Adipocyte (in vitro differentiated cells): ENCODE data around the gene AFTPH.
A peak's percentile ranks its signal among the peaks of the same experiment; 100 is the strongest.

Experiments used
- DNase-seq: peaks from one replicate; pipeline ENCODE4 v3.0.0-alpha.2; 2015; ENCODE audit warnings: low read depth
- H3K27me3 ChIP-seq: replicated peaks from 2 replicates; pipeline ENCODE4 v1.7.0; 2013; ENCODE audit warnings: mild to moderate bottlenecking, low read length, moderate library complexity; ENCODE audit not compliant: control insufficient read depth, insufficient read depth
- H3K36me3 ChIP-seq: 2 replicates; pipeline ENCODE4 v1.7.0; 2013; ENCODE audit warnings: low read length, mild to moderate bottlenecking, moderate library complexity; ENCODE audit not compliant: control insufficient read depth, insufficient read depth, severe bottlenecking
- H3K4me1 ChIP-seq: 2 replicates; pipeline ENCODE4 v1.7.0; 2013; ENCODE audit warnings: mild to moderate bottlenecking, low read length, moderate library complexity; ENCODE audit not compliant: control insufficient read depth, insufficient read depth
- H3K4me3 ChIP-seq: 2 replicates; pipeline ENCODE4 v1.7.0; 2013; ENCODE audit warnings: mild to moderate bottlenecking, low read length, moderate library complexity
- H3K9ac ChIP-seq: 2 replicates; pipeline ENCODE4 v1.7.0; 2013; ENCODE audit warnings: mild to moderate bottlenecking, low read length, moderate library complexity
- H3K9me3 ChIP-seq: 2 replicates; pipeline ENCODE4 v1.7.0; 2013; ENCODE audit warnings: mild to moderate bottlenecking, low read length, moderate library complexity; ENCODE audit not compliant: control insufficient read depth

AFTPH gene

DNA sequence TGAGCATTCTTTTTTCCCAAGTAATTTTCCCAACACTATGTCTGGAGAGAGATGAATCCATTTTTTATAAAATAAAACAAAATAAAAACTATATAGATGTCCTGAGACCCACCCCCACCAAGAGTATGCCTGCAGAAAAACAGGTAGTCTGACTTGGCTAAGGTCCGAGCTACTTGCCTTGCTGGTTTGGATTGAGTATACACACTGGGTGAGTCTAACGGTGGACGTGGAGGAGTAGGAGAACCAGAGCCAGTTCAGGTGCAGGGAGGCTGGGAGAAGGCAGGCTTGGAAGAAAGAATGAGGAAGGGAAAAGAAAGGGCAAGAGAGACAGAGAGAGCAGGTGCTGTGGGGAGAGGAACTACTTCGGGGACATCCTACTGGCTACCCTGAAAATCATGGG is 21.3 kb upstream of the AFTPH start:
- no peak overlapping the region for H3K4me3 ChIP-seq
- H3K9me3 ChIP-seq: no peaks in the 10 kb centered on the region
- H3K9ac ChIP-seq: no peak overlapping the region
- no peaks in the 10 kb centered on the region for H3K4me1 ChIP-seq
- DNase-seq: no peak
- H3K27me3 ChIP-seq: peaks cover 21% of the 10 kb centered on the region
- no peaks in the 10 kb centered on the region for H3K36me3 ChIP-seq

DNA sequence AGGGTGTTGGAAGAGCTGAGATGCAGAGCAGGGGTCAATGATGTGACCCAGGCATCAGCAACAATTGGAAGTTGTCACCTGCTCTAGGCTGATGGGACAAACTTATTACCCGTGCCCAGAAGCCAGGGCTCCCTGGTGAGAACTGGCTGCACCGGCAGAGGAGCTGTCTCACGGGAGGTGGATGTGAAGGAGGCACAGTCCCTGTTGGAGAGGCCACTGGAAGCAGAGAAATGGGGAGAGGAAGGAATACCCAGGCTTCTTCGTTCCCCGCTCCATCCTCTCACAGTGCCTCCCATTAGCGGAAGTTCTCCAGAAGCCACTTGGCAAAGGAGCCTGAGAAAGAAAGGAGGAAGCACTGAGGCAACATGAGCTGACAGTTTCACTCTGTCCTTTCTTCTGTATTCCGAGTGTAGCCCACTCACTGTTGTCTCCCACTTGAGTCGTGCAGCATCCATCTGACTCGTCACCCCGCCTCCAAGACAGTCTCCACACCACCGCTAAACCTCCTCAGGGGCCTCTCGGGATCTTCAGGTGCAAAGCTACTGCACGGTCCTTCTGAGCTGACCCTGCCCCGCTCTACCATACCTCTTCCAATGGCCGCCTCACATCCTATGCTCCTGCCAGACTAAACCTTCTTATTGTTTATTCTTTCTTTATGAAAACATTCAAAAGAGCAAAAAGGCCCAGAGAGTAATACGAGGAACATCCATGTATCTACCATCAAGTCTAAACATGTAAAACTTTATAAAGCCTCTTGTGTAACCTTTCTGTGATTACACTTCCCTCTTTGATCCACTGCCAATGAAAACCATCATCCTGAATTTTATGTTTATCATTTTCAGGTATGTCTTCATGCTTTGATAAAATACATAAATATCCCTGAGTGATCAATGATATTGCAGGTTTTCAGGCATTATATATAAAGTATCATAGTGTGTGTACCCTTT is 19.1 kb upstream of the AFTPH start:
- no peaks in the 10 kb centered on the region for H3K36me3 ChIP-seq
- no peak overlapping the region for H3K4me3 ChIP-seq
- DNase-seq: no peak
- H3K9ac ChIP-seq: no peak overlapping the region
- no peaks in the 10 kb centered on the region for H3K4me1 ChIP-seq
- peaks cover 17% of the 10 kb centered on the region for H3K27me3 ChIP-seq
- no peaks in the 10 kb centered on the region for H3K9me3 ChIP-seq

DNA sequence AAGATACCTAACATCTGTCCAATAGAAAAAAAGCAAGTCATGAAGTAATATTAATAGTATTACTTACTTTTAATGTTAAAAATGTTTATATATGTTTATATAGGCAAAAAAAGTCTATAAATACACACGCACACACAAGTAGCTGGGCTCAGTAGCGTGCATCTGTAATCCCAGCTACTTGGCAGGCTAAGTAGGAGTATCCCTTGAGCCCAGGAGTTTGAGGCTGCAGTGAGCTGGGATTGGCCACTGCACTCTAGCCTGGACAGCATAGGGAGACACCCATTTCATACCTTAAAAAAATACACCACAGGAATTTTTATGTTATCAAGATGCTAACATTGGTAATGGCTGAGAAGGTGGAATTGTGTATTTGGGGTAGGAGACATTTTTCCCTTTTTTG is 17.4 kb upstream of the AFTPH start:
- Histone ChIP-seq H3K36me3 (no peaks in the 10 kb centered on the region), H3K27me3 (peaks cover 14% of the 10 kb centered on the region), H3K9me3 (no peaks in the 10 kb centered on the region), H3K4me1 (no peaks in the 10 kb centered on the region), H3K9ac (no peak overlapping the region), H3K4me3 (no peak overlapping the region)
- DNase-seq: no peak

DNA sequence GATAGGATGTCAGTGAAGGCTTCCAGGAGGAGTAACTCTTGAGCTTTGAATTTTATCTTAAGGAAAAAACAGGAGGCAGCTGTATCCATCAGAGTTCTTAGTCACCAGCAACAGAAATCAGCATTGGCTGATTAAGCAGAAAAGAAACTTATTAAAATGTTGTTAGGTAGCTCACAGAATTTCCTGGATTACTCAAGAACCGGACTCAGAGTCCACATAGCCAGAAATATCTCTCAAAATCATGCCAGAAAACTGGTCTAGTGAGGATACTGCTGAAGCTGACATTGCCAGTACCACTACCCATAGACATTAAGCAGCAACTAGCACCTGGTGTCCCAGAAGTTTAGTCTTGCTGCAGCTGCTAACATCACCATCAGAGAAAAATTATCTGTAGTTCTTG is 10.1 kb upstream of the AFTPH start:
- Histone ChIP-seq H3K9ac (no peak overlapping the region), H3K36me3 (no peaks in the 10 kb centered on the region), H3K27me3 (peaks cover 15% of the 10 kb centered on the region), H3K4me3 (no peak overlapping the region), H3K9me3 (no peaks in the 10 kb centered on the region), H3K4me1 (peaks cover 4% of the 10 kb centered on the region)
- DNase-seq: no peak

DNA sequence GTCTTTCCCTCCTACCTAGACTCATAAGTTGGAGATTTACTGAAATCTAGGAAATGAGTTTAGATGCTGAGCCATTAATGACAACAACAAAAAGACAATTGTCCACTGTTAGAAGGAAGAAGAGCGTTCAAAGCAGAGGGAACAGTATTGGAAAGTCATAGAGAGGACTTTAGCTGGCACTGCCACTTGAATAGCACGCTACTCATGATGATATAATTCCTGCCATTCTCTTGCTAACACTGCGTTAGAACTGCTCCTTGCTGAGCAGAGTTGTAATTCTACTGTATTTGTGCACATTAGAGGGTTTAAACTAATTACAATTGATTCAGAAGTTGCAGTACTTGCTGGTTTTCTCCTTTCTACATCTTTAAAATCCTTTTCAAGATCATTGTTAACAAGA is 9.0 kb upstream of the AFTPH start:
- Histone ChIP-seq H3K36me3 (no peaks in the 10 kb centered on the region), H3K4me3 (no peak overlapping the region), H3K9ac (no peak overlapping the region), H3K4me1 (peaks cover 4% of the 10 kb centered on the region), H3K9me3 (no peaks in the 10 kb centered on the region), H3K27me3 (peaks cover 8% of the 10 kb centered on the region)
- DNase-seq: no peak

DNA sequence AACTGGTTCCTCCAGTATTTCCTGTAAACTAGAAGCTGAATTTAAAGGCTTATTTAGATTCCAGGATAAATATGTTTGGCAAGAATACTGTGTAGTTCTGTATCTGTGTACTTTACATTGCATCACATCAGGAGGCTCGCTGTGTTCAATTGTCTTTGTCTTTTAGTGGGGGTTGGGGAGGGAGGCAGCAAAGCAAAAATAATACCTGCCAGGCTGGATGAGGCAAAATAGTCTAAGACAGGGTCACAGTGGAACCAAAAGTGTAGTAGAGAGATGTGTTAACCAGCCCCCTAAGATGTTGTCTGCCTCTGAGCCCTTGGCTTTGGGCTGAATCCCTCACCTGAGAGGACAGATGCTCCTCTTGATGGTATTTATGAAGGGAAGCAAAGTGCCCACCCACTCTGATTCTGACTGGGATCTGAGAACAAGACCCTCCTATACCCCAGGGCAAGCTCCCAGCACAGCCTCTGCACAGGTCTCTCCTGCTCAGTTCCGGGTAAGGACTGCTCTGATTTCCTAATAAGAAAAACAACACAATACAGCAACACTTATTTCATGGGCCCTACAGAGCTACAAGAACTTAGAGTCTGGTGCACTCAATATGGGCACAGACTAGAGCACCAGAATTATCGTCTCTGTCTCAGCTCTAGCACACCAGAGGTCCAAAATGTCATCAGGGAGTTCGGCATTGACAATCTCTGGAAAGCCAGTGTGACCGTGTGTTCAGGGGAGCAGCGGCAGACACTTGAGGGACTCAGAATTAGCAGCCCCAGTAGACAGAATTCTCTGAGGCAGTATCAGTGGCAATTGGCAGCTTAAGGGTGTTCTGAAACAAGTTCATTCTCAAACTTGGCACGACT is 7.2 kb upstream of the AFTPH start:
- Histone ChIP-seq H3K36me3 (no peaks in the 10 kb centered on the region), H3K4me1 (peaks cover 4% of the 10 kb centered on the region), H3K9me3 (no peaks in the 10 kb centered on the region), H3K27me3 (peaks cover 8% of the 10 kb centered on the region), H3K4me3 (no peak overlapping the region), H3K9ac (no peak overlapping the region)
- DNase-seq: peak; percentile 9

DNA sequence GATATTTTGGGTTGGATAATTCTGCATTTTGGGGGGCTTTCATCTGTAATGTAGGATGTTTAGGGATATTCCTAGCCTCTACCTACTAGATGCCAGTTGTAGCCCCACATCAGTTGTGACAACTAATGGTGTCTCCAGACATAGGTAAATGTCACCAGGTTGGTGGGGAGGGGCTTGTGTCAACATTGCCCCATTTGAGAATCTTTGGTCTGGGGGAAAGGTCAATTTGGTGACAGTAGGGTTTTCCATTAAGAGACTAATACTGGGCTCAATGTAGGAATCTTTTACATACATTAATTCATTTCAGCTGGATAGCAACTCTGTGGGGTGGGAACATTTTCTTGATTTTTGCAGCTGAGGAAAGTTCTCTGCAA is 6.6 kb upstream of the AFTPH start:
- H3K9ac ChIP-seq: no peak overlapping the region

DNA sequence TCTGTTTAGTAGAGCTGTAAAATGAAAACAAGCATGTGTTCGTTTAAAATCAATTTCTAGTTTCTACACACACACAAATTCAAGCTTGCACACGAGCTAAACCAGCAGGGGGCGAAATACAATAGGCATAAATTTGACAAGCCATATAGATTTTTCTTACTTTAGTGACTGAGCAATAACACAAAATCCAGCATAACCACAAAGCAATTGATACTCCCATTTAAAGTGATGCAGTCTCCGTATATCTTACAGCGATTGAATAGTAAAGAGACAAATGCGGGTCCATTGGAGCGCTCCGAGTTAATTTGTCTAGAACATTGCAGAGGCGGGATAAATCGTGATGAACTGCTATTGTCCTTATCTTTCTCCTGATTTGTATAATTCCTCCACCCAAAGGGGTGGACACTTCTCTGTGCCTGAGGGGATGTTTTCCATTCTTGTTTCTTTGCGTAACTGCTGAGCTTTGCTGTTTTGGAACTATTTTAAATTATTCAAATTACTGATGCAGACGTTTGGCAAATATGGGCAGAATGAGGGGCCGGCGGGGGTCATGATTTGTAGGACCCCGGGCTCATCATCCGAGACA is 1.2 kb upstream of the AFTPH start:
- Histone ChIP-seq H3K9me3 (no peaks in the 10 kb centered on the region), H3K4me1 (peaks cover 14% of the 10 kb centered on the region), H3K9ac (peak overlapping the region; percentile 94), H3K36me3 (no peaks in the 10 kb centered on the region), H3K4me3 (peak overlapping the region; percentile 94), H3K27me3 (no peaks in the 10 kb centered on the region)
- peak; percentile 97 for DNase-seq

More for the DNA sequence above, 6.6 kb upstream of the AFTPH start:
- Histone ChIP-seq H3K9me3 (no peaks in the 10 kb centered on the region), H3K36me3 (no peaks in the 10 kb centered on the region), H3K4me1 (peaks cover 4% of the 10 kb centered on the region), H3K27me3 (peaks cover 8% of the 10 kb centered on the region), H3K4me3 (no peak overlapping the region)
- DNase-seq: no peak

DNA sequence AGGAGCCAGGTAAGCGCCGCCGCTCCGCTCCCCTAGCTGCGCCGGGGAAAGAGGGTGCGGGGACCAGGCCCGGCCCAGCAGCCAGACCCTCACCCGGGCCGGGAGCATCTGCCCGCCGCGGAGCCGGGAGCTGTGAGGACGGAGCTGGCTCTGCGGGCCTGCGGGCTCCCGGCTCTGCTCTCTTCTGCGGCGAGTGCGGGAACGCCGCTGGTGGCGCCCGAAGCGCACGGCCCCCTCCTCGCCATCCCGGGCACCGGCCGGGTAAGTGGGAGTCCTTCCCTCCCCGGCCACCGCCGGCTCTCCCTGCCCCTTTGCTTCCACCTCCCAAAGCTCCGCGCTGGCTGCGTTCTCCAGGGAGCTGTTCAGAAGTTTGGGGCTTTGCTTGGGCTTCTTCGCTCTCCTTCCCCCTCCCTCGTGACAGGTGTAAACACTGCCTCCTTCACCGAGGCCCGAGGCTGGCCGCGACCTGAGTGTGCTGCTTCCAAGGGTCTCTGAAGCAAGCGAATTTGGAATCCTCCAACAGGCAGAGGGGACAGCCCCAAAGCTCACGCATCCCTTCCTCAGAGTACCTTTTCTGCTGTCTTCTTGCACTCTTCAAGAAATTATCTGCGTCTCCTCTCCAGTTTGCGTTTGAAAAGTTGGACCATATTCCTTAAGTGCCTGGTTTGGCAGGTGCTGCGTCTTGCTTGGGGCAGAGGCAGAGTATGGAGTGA is 632 bp downstream of the AFTPH start:
- H3K4me1 ChIP-seq: peaks cover 14% of the 10 kb centered on the region
- peak overlapping the region; percentile 94 for H3K4me3 ChIP-seq
- H3K27me3 ChIP-seq: no peaks in the 10 kb centered on the region
- peak; percentile 61 for DNase-seq
- H3K36me3 ChIP-seq: no peaks in the 10 kb centered on the region
- peak overlapping the region; percentile 94 for H3K9ac ChIP-seq
- H3K9me3 ChIP-seq: no peaks in the 10 kb centered on the region

DNA sequence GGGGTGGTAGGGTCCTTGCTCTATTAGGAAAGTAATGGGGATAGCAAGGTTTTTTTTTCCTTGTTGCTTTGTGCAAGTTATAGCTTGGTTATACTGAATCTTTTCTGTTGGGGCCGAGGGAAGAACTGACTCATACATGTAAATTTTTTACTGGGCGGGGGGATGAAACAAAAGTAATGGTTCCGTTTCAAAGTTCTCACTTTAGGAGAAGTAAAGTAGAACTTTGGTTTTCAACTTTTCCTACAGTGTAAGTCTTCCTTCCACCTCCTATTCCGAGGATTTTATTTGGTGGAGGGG is 1.1 kb downstream of the AFTPH start:
- H3K36me3 ChIP-seq: no peaks in the 10 kb centered on the region

DNA sequence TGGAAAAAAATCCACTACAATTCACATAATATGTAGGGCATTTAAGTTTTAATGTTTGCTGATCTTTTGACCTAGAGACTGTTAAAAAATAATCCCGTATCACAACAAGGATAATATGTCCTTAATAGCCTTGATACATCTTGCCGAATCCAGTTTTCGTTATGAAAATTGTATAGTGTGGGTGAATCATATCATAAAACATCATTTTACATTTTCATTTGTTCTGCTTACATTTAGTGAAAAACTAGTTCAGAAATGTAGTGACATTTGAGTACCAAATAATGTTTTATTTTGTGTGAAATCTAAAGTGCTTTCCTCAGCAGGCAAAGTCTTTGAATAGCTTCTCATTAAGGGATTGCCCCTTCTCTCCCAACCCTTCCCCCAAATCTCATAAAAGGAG is 1.9 kb downstream of the AFTPH start:
- Histone ChIP-seq H3K9me3 (no peaks in the 10 kb centered on the region), H3K4me1 (peaks cover 14% of the 10 kb centered on the region), H3K4me3 (peak overlapping the region; percentile 94), H3K9ac (peak overlapping the region; percentile 94), H3K27me3 (no peaks in the 10 kb centered on the region), H3K36me3 (no peaks in the 10 kb centered on the region)
- no peak for DNase-seq

More for the DNA sequence above, 1.1 kb downstream of the AFTPH start:
- no peaks in the 10 kb centered on the region for H3K27me3 ChIP-seq
- H3K4me3 ChIP-seq: peak overlapping the region; percentile 94
- no peaks in the 10 kb centered on the region for H3K9me3 ChIP-seq
- H3K4me1 ChIP-seq: peaks cover 14% of the 10 kb centered on the region
- DNase-seq: peak; percentile 67
- H3K9ac ChIP-seq: peak overlapping the region; percentile 94
